Stimulated activated naive CD8-positive, alpha-beta T cell treated with anti-CD3 and anti-CD28 coated beads, Interleukin-15, amount 100 ng/mL, for 72 hours (primary cell): ENCODE measurements around the gene CLEC2A.
"Not testable (repeated sequence)": the region's sequence is repeated elsewhere in the genome, so short reads cannot be mapped to it uniquely, and the experiment has no call there.

Experiments
- ATAC-seq: fragments of 150-1000 bp; cut with Tn5 transposase; 2 replicates; pipeline ENCODE4 v1.10.0; 2021; ENCODE audit warnings: mild to moderate bottlenecking, moderate library complexity
- DNase-seq, 2 donors: peaks; one replicate each; pipeline ENCODE4 v3.0.0; 2021 to 2022
- H3K27ac Mint-ChIP-seq, 2 donors: one replicate each; pipeline ENCODE4 v1.8.0; 2022; ENCODE audit warnings: mild to moderate bottlenecking in 2 of 2, mixed read lengths in 2 of 2, moderate library complexity in 2 of 2
- H3K27me3 Mint-ChIP-seq: one replicate; pipeline ENCODE4 v1.8.0; 2022; ENCODE audit warnings: mixed read lengths
- H3K4me1 Mint-ChIP-seq: one replicate; pipeline ENCODE4 v1.8.0; 2022; ENCODE audit warnings: mild to moderate bottlenecking, mixed read lengths
- H3K4me3 Mint-ChIP-seq, 2 donors: one replicate each; pipeline ENCODE4 v1.8.0; 2022; ENCODE audit warnings: mild to moderate bottlenecking in 2 of 2, mixed read lengths in 2 of 2, moderate library complexity in 1 of 2
- H3K9me3 Mint-ChIP-seq, 2 donors: one replicate each; pipeline ENCODE4 v1.8.0; 2022; ENCODE audit warnings: mixed read lengths in 2 of 2

CLEC2A gene

GRCh38 chr12:9876120-9876519 lies 56.0 kb downstream of the CLEC2A start:
- H3K4me1 Mint-ChIP-seq: peaks cover 20% of the 10 kb centered on the region
- DNase-seq, H3K9me3 Mint-ChIP-seq, H3K27ac Mint-ChIP-seq, H3K4me3 Mint-ChIP-seq, H3K27me3 Mint-ChIP-seq, ATAC-seq: not testable (repeated sequence)

- no peak overlapping the region for H3K27ac Mint-ChIP-seq
- no peak overlapping the region for H3K4me3 Mint-ChIP-seq
- ATAC-seq: no peak
- no peaks in the 10 kb centered on the region for H3K27me3 Mint-ChIP-seq
- no peak for DNase-seq
- no peaks in the 10 kb centered on the region for H3K9me3 Mint-ChIP-seq
- H3K4me1 Mint-ChIP-seq: peaks cover 29% of the 10 kb centered on the region
Measured at GRCh38 chr12:9872742-9873141, 59.4 kb downstream of the CLEC2A start.

- peaks cover 29% of the 10 kb centered on the region for H3K4me1 Mint-ChIP-seq
- no peaks in the 10 kb centered on the region for H3K9me3 Mint-ChIP-seq
- DNase-seq: no peak
- H3K4me3 Mint-ChIP-seq: no peak overlapping the region
- no peaks in the 10 kb centered on the region for H3K27me3 Mint-ChIP-seq
- H3K27ac Mint-ChIP-seq: no peak overlapping the region
- ATAC-seq: peak; percentile 55
Measured at GRCh38 chr12:9872162-9872561, 60.0 kb downstream of the CLEC2A start.

GRCh38 chr12:9870286-9870866 lies 61.8 kb downstream of the CLEC2A start:
- H3K4me1 Mint-ChIP-seq: peaks cover 29% of the 10 kb centered on the region
- no peak for DNase-seq
- no peak for ATAC-seq
- H3K4me3 Mint-ChIP-seq: peak overlapping the region; percentile 90 to 96
- no peaks in the 10 kb centered on the region for H3K27me3 Mint-ChIP-seq
- peak overlapping the region; percentile 99 for H3K27ac Mint-ChIP-seq
- no peaks in the 10 kb centered on the region for H3K9me3 Mint-ChIP-seq

- ATAC-seq (peak; percentile 83), DNase-seq (peak; percentile 23 to 29)
- Mint-ChIP-seq H3K4me3 (peak within 1 kb of the TSS; percentile 90 to 96), H3K27me3 (no peaks in the 10 kb centered on the region), H3K4me1 (peaks cover 32% of the 10 kb centered on the region), H3K27ac (peak within 1 kb of the TSS; percentile 99), H3K9me3 (no peaks in the 10 kb centered on the region)
Measured at GRCh38 chr12:9869307-9870161, 62.6 kb downstream of the CLEC2A start, which contains the start of gene CLEC2B. Gene CLEC2B (minus strand): TSS chr12:9869354.

- Mint-ChIP-seq H3K27me3 (no peaks in the 10 kb centered on the region), H3K4me3 (peak overlapping the region; percentile 90 to 96), H3K9me3 (peaks cover 2 to 4% of the 10 kb centered on the region in 2 donors), H3K27ac (peak overlapping the region; percentile 99), H3K4me1 (peaks cover 38% of the 10 kb centered on the region)
- DNase-seq (no peak), ATAC-seq (no peak)
Measured at GRCh38 chr12:9868951-9869306, 63.2 kb downstream of the CLEC2A start.

- no peak for DNase-seq
- Mint-ChIP-seq H3K27ac (peak overlapping the region; percentile 99), H3K4me3 (peak overlapping the region; percentile 90 to 96), H3K27me3 (no peaks in the 10 kb centered on the region), H3K9me3 (peaks cover 8 to 10% of the 10 kb centered on the region in 2 donors), H3K4me1 (peaks cover 44% of the 10 kb centered on the region)
- no peak for ATAC-seq
Measured at GRCh38 chr12:9868311-9868801, 63.8 kb downstream of the CLEC2A start.

- no peak for DNase-seq
- H3K4me3 Mint-ChIP-seq: peak overlapping the region; percentile 80 to 95
- H3K9me3 Mint-ChIP-seq: peaks cover 14 to 16% of the 10 kb centered on the region in 2 donors
- H3K27me3 Mint-ChIP-seq: no peaks in the 10 kb centered on the region
- H3K27ac Mint-ChIP-seq: peak overlapping the region; percentile 82 to 93
- no peak for ATAC-seq
- peaks cover 47% of the 10 kb centered on the region for H3K4me1 Mint-ChIP-seq
Measured at GRCh38 chr12:9867531-9867930, 64.6 kb downstream of the CLEC2A start.

- peak; percentile 19 for ATAC-seq
- Mint-ChIP-seq H3K9me3 (peaks cover 14 to 18% of the 10 kb centered on the region in 2 donors), H3K27ac (peak overlapping the region; percentile 88 to 96), H3K4me1 (peaks cover 44% of the 10 kb centered on the region), H3K27me3 (no peaks in the 10 kb centered on the region), H3K4me3 (peak overlapping the region; percentile 80 to 95)
- DNase-seq: no peak
Measured at GRCh38 chr12:9866860-9867269, 65.3 kb downstream of the CLEC2A start.

GRCh38 chr12:9864913-9865675 lies 67.1 kb downstream of the CLEC2A start:
- no peaks in the 10 kb centered on the region for H3K27me3 Mint-ChIP-seq
- H3K4me1 Mint-ChIP-seq: peaks cover 39% of the 10 kb centered on the region
- DNase-seq: no peak
- peak overlapping the region; percentile 79 to 85 for H3K27ac Mint-ChIP-seq
- H3K9me3 Mint-ChIP-seq: peaks cover 14 to 18% of the 10 kb centered on the region in 2 donors
- peak overlapping the region; percentile 80 to 95 for H3K4me3 Mint-ChIP-seq
- peak; percentile 53 for ATAC-seq
